Activated CD4-positive, CD25-positive, alpha-beta regulatory T cell (primary cell): Measurements from ENCODE around the gene MAT1A.
"Not testable (repeated sequence)": the region's sequence is repeated elsewhere in the genome, so short reads cannot be mapped to it uniquely, and the experiment has no call there.

Experiments used
- DNase-seq, 4 experiments: peaks; one replicate each; lab custom pipeline; 2025; lab: John Stamatoyannopoulos, UW

MAT1A gene

DNA sequence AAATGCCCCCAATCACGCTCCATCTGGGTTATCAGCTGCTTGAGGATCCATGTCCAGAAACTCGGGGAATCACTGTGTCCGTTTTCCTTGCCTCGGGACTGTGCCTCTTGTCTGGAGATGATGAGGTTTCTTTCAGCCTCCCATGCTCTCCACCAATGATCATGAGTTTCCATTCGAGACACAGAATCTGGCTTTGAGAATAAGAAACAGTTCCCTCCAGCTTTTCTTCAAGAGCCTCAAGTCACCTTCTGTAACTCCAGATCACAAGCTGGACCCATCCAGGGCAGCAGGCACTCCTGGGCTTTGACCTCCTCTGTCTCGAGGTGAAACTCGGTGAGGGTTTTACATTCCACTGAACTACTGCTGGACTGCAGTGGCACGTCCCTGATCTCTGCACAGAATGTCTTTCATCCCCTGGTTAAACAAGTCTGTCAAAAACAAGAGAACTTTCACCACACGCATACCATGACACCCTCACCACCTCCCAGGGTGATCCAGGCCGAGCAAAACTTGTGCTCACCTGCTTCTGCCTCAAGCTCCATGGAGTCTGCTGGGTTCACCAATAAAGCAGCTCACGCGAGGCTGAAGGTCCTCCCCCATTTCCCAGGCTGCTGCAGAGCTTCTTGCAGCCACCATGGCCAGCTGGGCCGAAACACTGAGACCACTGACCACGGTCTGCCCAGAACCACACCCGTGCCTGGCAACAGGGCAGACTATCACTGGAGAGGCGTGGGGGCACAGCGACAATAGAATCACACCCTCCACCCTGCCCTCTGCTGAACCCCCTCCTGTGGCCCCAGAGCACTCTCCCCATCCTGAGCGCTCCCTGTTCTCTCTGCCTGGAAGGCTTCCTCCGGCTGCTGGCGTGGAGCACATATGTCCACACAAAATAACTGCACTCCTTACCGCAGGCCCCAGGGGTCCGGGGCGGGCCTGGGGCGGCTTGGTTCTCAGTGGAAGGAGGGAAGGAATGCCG is 25.1 kb downstream of the MAT1A start:
- no peak for DNase-seq

DNA sequence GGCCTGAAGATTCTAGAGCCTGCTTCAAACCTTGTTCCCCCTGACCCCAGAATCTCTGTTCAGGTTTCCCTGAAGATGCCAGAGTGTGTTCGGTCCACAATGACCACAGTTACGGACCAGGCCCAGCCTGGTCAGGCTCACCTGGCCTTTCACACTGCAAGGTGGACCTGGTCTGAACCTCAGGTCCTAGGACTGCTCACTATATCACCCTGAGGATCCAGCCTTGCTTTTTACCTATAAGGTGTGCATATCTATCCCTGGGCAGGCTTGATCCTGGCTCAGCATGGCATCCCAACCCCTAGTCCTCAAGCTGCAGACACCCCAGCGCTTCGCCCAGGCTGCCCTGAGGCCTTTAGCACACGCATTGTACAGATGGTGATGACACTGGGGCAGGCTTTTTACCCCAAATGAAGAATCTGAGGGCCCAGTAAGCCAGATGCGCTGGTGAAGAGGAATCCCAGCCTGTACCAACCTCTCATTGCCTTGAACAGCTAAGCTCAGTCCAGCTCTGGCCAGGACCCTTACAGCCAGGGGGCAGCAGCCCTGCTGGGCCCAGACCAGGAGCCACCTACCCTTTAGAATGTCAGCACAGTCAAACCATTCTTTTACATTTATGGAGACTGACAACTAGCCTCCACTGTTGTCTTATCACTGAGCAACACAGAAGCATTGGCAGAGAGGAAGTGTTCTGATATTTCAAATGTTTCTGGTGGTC is 28.0 kb downstream of the MAT1A start:
- DNase-seq, result no peak

DNA sequence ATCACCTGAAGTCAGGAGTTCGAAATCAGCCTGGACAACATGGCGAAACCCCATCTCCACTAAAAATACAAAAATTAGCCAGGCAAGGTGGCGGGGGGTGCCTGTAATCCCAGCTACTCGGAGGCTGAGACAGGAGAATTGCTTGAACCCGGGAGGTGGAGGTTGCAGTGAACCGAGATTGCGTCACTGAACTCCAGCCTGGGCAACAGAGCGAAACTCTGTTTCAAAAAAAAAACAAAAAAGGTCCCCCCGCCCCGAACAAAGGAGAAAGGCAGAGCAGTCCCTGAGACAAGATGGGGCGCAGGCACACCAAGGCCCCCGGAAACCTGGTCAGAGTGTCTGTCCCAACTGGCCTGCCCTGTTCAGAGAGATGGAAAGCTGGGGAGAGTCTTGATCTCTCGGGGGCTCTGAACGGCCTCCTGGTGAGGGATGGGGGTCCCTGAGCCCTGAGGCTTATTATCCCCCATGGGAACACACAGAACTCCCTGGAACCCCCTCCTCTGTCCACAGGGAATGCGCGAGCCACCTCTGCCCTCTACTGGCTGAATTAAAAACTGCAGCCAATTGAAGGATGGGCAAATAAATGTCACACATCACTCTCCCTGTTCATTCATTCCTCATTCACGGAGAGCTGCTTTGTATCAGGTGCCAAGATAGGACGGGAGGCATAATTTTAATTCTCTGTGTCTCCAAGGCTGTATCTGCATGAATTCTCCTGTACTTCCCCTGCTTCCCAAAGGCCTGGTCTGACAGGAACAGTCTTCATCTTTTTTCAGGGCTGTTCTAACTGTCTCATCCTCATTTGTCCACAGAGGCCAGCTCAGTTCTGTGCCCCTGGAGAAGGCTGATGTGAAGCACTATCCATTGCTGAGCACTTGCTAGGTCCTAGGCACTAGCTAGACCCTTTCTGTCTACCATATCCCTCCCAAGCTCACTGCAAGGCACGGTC is 28.9 kb downstream of the MAT1A start:
- DNase-seq, result no peak

DNA sequence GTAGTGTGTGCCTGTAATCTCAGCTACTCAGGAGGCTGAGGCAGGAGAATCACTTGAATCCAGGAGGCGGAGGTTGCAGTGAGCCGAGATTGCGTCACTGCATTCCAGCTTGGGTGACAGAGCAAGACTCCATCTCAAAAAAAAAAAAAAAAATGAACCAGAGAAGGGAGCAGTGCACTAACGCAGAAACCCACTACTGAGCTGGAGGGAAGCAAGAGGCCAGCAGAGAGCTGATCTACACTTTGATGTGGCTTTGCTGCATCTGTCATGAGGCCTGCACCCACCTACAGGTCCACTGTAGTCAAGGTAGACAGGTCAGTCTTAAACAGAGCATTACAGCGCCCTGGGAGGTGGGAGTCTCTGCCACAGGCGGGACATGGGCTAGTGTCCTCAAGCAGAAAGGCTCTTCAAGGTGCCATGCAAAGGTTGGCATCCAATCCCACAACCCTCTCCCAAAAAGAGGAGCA is 30.0 kb downstream of the MAT1A start:
- no peak for DNase-seq

DNA sequence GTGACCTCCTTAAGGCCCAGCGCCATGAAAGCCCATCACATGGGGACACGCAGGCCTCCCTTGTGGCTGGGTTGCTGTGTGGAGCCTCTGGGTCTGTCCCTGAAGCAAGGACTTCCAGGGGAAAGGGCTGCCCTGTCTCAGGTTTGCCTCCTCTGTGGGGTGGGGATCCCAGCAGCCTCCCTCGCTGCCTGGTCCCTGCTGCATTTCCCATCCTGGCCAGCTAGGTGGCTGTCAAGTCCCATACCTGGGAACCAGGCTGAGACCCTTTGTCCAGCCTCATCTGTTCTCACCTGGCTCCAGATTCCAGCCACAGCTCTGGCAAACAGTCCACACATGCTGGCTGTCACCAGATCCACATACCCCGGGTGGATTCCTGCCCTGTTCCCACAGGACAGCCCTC is 32.7 kb downstream of the MAT1A start:
- not testable (repeated sequence) for DNase-seq

DNA sequence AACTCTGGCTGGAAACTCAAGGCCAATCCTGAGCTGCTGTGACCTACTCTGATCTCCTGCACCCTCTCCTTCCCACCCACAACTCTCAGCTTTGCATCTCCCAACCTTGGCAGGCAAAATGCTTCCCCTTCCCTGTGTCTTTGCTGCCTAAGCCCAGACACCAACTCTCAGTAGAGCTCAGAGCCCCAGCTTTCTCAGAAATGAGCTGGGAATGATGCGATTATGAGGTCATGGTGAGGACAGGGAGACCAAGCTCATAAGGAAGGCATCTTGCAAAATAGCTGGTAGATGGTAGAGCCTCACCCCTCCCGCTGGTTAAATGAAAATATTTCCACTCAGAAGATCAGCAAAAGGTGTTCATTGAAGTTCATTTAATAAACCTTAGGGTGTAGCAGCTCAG is 34.7 kb downstream of the MAT1A start:
- not testable (repeated sequence) for DNase-seq

DNA sequence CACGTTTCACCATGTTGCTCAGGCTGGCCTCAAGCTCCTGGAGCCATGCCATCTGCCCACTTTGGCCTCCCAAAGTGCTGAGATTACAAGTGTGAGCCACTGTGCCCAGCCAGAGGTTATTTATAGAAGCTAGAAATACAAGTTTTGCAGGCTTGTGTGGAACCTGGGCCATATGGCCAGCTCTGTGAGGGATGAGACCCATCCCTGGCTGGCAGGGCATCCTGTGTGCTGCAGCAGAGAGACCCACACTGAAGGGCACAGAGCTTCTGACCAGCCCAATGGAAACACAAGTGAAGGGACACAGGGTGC is 35.5 kb downstream of the MAT1A start:
- DNase-seq, result not testable (repeated sequence)

DNA sequence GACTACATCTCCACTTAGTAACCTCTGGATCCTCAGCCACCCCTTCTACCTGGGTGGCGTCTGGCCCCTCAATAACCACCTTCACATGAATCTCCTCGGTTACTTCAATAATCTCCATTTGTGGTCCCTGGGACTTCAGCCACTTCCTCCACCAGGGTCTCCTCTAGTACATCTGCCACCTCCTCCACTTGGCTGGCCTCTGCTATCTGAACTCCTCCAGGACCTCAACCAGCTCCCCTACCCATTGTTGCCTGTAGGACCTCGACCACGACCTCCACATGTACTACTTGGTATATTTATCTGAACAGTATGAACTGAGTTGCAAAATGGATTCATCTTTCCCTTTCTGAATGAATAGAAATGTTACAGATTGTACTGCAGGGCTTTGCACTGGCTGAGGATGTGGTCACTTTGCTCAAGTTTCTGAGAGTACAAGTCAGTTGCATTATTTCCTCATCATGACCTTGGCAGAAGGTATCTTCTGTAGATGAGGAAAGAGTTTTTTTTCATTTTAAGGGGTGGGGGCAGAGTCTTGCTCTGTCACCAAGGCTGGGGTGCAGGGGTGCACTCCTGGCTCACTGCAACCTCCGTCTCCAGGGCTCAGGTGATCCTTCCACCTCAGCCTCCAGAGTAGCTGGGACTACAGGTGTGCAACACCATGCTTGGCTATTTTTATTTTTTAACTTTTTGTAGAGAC is 36.0 kb downstream of the MAT1A start:
- DNase-seq, result no peak

DNA sequence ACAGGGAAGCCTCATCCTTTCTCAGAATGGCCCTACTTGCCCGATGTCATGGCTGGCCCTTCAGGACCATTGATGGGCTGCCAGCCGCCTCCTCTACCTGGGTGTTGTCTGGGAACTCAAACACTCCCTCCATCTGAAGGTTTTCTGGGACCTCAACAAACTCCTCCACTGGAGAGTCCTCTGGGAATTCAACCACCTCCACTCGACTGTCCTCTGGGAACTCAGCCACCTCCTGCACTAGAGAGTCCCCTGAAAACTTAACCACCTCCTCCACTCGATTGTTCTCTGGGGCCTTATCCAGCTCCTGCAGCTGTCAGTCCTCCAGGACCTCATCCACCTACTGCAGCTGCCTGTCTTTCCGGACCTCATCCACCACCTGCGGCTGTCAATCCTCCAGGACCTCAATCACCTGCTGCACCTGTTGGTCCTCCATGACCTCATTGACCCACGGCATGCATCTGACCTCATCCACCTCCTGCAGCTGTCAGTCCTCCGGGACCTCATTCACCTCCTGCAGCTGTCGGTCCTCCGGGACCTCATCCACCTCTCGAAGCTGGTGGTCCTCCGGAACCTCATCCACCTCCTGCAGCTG is 37.1 kb downstream of the MAT1A start:
- no peak for DNase-seq

DNA sequence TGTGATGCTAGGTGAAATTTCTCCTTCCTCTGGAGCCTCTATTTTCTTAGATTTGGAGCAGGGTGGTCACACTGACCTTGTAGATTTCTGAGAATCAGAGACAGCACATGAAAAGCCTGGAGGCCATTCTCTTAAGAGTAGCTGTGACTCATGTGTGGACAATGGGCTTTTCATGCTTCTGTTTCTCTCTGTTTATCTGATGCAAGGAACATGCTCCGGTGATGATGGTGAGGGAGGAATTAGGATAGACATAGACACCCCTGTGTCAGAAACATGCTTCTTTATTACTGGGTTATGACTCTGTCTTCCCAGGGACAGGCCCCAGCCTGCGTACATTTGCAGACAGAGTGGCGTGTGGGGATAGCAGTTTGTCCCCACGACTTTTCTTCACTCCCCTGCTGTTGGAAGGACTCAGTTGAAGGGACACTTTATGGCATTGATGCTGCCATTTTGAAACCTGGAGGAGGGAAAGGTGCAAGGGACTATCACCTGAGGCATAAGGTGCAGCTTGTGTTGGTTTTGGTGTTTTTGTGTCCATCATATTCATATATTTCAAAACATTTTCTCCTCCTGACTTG is 37.7 kb downstream of the MAT1A start:
- not testable (repeated sequence) for DNase-seq

DNA sequence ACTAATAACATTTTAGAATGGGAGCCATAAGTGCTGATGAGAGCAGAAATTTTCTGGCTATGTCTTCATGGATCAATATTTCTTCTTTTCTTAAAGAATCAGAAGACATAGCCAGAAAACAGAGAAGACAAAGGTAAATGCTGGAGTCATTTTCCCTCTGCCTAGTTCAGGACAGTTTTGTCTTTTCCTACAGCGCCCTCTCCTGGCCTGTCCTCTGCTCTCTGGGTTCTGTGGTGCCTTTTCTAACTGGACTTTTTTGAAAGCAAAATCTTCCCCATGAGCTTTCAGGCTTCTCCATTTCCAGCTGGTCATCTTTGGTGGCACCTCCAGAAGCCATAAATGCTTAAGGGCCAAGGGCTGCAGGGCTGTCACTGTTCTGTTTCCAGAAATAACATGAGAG is 39.1 kb downstream of the MAT1A start:
- DNase-seq, result not testable (repeated sequence)

DNA sequence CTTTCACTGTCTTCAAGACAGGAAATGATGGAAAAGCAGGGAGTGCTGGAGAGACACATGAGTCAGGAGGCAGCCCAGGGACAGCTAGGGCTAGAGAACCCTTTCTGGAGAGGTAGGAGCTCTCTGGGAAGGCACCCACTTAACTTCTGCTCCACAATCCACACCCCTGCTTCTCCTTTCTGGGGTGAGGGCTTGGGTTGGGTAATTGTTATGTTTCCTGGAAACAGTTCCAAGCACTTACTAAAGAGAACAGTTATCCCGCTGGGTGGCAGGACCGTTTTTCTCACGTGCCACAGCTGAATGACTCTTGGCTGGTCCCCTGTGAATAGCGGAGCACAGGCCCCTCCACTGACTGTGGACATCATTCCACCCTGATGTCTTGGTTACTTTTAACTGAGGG is 39.6 kb downstream of the MAT1A start:
- DNase-seq, result not testable (repeated sequence)

DNA sequence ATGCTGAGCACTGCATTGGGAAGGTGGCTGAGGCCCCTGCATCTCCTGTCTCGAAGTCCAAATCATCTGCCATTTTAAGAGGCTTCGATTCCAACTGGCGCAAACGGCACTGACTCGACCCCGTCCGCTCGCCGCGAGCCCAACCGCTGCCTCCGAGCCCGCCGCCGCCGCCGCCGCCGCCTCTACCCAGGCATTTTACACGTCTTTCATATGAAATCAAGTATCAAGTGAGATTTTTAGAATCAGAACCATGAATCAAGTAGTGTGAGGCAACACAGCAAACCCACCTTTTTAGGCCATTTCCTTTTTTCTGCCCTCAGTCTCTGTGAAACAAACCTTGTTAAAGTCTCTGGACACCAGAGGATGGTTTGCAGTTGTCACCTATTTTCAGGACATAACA is 41.8 kb downstream of the MAT1A start:
- DNase-seq, result not testable (repeated sequence)

DNA sequence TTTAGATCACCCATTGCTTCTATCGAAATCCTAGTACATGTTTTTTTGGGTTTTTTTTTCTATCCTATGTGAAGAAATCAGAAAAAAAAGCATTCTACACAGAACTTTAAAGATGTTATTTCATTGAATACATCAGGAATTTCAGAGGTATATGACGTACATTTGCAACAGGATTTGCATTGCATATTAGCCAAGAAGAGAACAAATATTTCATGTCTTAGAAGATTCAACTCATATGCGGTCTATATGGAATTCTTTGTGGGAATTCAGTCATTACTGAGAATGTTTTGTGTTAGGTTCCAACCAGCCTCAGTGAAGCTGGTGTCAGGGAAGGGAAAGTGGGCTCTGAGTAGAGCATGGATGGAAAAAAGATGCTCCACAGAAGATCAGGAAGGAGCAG is 45.1 kb downstream of the MAT1A start:
- not testable (repeated sequence) for DNase-seq

DNA sequence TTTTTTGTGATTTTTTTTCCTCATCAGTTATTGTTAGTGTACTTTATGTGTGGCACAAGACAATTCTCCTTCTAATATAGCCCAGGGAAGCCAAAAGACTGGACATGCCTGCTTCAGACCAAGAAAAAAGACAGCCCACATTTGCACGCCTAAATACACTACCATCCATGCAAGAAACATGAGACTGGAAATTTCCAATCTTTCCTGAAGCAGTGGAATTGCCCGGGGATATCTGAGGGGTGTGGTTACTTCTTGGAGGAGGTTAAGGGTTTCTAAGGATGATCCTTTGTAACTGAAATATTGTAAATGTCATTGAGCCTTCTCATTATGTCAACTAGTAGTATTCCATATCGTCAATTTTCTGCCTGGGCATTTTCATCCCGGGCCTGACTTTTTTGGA is 47.1 kb downstream of the MAT1A start:
- not testable (repeated sequence) for DNase-seq

DNA sequence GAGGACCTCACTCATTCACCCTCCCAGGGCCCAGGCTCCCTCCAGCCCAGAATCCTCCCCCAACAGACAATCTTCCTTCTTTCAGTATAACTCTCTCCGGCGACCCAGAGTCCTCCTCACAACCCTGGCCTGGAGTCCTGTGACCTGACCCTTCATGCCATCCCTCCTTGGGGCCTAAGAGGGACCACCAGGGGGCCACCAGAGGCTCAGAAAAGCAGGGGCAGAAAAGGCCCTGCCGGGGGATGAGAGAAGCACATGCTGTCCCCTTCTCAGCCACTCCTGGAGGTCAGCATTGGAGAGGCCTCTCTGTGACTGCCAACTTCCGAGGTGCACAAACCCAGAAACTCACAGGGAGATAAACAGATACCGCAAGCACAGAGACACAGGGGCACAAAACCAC is 53.0 kb downstream of the MAT1A start:
- not testable (repeated sequence) for DNase-seq

DNA sequence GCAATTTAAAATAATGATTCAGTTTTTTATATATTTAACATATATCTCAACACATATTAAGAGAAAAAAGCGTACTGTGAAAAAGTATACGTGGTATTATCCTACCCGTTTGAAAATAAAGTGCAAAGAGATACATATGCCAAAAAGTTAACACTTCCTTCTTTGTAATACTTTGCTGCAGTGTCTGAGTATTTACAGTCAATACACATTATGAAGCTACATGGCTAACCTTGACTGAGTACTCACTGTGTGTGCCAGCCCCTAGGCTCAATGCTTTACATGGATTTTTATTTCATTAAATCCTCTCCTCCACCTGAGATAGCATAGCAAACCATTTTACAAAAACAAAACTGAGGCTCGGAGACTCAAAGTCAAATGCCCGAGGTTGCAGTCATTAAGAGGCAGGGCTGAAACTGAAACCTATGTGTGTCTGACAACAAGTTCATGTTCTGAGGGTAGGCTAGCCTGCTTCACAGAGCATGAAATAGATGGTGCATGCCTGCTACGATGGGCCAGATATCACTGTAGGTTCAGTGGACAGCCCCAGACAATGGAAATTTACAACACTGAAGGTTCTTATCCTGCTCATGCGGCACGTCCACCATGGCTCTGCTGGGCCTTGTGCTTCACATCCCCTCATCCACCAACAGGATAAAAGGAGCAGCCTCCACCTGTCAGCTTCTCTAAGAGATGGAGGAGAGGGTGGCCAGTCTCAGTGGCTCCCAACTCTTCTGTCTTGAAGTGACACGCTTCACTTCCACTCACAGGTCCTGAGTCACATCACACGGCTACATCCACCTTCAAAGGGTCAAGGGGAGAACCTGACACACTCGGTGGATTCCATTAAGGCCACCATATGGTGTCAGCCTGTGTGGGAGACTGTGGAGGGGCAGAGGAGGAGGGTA is 54.9 kb downstream of the MAT1A start:
- DNase-seq, result not testable (repeated sequence)

DNA sequence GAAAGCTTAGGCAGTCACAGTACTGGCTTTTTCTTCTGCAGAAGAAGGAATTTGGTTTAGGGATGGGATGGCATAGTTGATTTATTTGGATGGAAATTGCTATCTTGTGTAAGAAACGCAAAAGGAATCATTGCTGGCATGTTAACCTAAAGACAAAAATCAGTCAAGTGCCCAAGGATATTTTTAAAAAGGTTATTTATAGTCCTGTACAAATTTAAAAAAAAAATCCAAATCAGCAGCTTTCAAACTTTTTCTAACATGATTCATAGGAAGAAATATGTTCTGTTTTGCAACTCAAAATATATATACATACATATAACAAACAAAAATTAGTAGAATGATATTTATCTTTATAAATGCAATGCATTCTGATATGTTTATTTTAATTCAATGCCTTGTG is 55.6 kb downstream of the MAT1A start:
- DNase-seq, result not testable (repeated sequence)

DNA sequence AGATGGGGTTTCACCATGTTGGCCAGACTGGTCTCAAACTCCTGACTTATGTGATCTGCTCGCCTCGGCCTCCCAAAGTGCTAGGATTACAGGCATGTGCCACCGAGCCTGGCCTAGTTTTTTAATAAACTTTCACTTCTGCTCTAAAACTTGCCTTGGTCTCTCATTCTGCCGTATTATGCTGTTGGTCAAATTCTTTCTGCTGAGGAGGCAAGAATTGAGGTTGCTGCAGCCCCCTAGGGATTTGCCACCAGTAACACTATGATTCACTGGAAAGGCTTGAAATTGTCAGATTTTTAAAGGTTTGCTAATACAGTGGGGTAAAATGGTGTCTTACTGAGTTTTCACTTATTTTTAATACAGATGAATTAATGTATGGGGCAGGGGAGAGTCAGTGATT is 62.7 kb downstream of the MAT1A start:
- not testable (repeated sequence) for DNase-seq

DNA sequence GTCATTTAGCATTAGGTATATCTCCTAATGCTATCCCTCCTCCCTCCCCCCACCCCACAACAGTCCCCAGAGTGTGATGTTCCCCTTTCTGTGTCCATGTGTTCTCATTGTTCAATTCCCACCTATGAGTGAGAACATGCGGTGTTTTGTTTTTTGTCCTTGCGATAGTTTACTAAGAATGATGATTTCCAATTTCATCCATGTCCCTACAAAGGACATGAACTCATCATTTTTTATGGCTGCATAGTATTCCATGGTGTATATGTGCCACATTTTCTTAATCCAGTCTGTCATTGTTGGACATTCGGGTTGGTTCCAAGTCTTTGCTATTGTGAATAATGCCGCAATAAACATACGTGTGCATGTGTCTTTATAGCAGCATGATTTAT is 66.4 kb downstream of the MAT1A start:
- DNase-seq, result not testable (repeated sequence)
